H1 (cell line): Measurements from ENCODE around the gene PSD2. TPM values are rescaled to one million over a fixed set of nuclear protein-coding genes. Genes with fewer than 3 reads are reported as not detected.

Experiments used
- CTCF ChIA-PET: fragments of 300-600 bp; sonication (Branson Sonifier 250); formaldehyde crosslinking; loops from one replicate; lab custom pipeline; 2021; ENCODE audit not compliant: partially characterized antibody; lab: Charles Lee
- POLR2A ChIA-PET: fragments of 300-600 bp; sonication (Branson Sonifier 250); formaldehyde crosslinking; loops from one replicate; lab custom pipeline; 2021; ENCODE audit warnings: inconsistent platforms; ENCODE audit not compliant: partially characterized antibody; lab: Charles Lee
- DNase-seq, 2 experiments: peaks; one replicate each; pipeline versions ENCODE4 v3.0.0 to v3.0.0-alpha.2; 2010 to 2022; ENCODE audit warnings: low spot score in 2 of 2, low read depth in 1 of 2, mixed read lengths in 1 of 2
- FAIRE-seq: peaks from 2 replicates; lab custom pipeline; 2011; peaks lifted over from hg19 to GRCh38; lab: Jason Lieb, UNC
- H2AFZ ChIP-seq: 2 replicates; pipeline ENCODE4 v1.8.1; 2012; ENCODE audit warnings: low read length, inconsistent platforms
- H2AK5ac ChIP-seq: 2 replicates; pipeline ENCODE4 v1.6.1; 2013; ENCODE audit warnings: low read depth, low read length
- H2BK120ac ChIP-seq: replicated peaks from 2 replicates; pipeline ENCODE3; 2013; ENCODE audit warnings: low read depth, low read length, inconsistent platforms
- H2BK12ac ChIP-seq: 2 replicates; pipeline ENCODE4 v1.6.1; 2013; ENCODE audit warnings: low read depth, low read length
- H2BK15ac ChIP-seq: 2 replicates; pipeline ENCODE4 v1.6.1; 2013; ENCODE audit warnings: low read length
- H2BK20ac ChIP-seq: 2 replicates; pipeline ENCODE4 v1.6.1; 2013; ENCODE audit warnings: low read length
- H2BK5ac ChIP-seq: 2 replicates; pipeline ENCODE4 v1.6.1; 2013; ENCODE audit warnings: low read depth, low read length
- H3K14ac ChIP-seq: 2 replicates; pipeline ENCODE4 v1.6.1; 2013; ENCODE audit warnings: inconsistent platforms; ENCODE audit not compliant: insufficient read length
- H3K18ac ChIP-seq: 2 replicates; pipeline ENCODE4 v1.6.1; 2013; ENCODE audit warnings: low read length; ENCODE audit errors: extremely low read depth
- H3K23ac ChIP-seq: 2 replicates; pipeline ENCODE4 v1.6.1; 2013; ENCODE audit warnings: inconsistent platforms; ENCODE audit not compliant: insufficient read length
- H3K23me2 ChIP-seq: 2 replicates; pipeline ENCODE4 v1.6.1; 2013; ENCODE audit warnings: low read depth, low read length
- H3K27ac ChIP-seq: 2 replicates; pipeline ENCODE4 v1.6.1; 2011; ENCODE audit warnings: low read depth, low read length, inconsistent platforms
- H3K27me3 ChIP-seq, 4 experiments: replicated peaks in 1 of 4; 1 replicate in 1 of 4; 2 replicates in 3 of 4; pipeline versions ENCODE4 v1.6.1 to v1.8.1; 2011 to 2013; ENCODE audit warnings: low read length in 3 of 4, mild to moderate bottlenecking in 3 of 4, inconsistent platforms in 2 of 4, mixed read lengths in 2 of 4, moderate library complexity in 1 of 4; ENCODE audit not compliant: control insufficient read depth in 3 of 4, insufficient read depth in 3 of 4; ENCODE audit errors: extremely low read depth in 1 of 4
- H3K36me3 ChIP-seq, 4 experiments: 2 replicates each; pipeline versions ENCODE4 v1.6.1 to v1.8.1; 2011 to 2013; ENCODE audit warnings: mild to moderate bottlenecking in 4 of 4, low read length in 3 of 4, moderate library complexity in 2 of 4, control low read depth in 1 of 4, inconsistent platforms in 1 of 4; ENCODE audit not compliant: insufficient read depth in 4 of 4, control insufficient read depth in 2 of 4
- H3K4ac ChIP-seq: replicated peaks from 2 replicates; pipeline ENCODE3; 2013; ENCODE audit warnings: low read length, low read depth, mixed read lengths, inconsistent platforms; ENCODE audit not compliant: insufficient read length
- H3K4me1 ChIP-seq, 4 experiments: replicated peaks in 1 of 4; 1 replicate in 1 of 4; 2 replicates in 3 of 4; pipeline versions ENCODE4 v1.6.1 to v1.8.1; 2011 to 2013; ENCODE audit warnings: low read length in 3 of 4, inconsistent platforms in 2 of 4, mixed read lengths in 1 of 4; ENCODE audit not compliant: insufficient read depth in 4 of 4, control insufficient read depth in 3 of 4
- H3K4me2 ChIP-seq, 2 experiments: 2 replicates each; pipeline versions ENCODE4 v1.6.1 to v1.8.1; 2011 to 2013; ENCODE audit warnings: low read depth in 2 of 2, low read length in 2 of 2, control low read depth in 1 of 2, inconsistent platforms in 1 of 2, mild to moderate bottlenecking in 1 of 2; ENCODE audit not compliant: insufficient read depth in 1 of 2
- H3K4me3 ChIP-seq, 4 experiments: fragments of 200-600, 300-600 bp in 1 of 4; sonication (generic), shearing (Covaris generic), sonication (Bioruptor Twin) in 1 of 4; 2 replicates each; pipeline versions ENCODE4 v1.5.1 to v1.8.1; 2011 to 2016; ENCODE audit warnings: low read length in 4 of 4, low read depth in 3 of 4, control low read depth in 2 of 4, inconsistent platforms in 2 of 4, mild to moderate bottlenecking in 2 of 4, mixed read lengths in 1 of 4, moderate library complexity in 1 of 4; ENCODE audit not compliant: insufficient read depth in 2 of 4; ENCODE audit errors: extremely low read depth in 1 of 4
- H3K56ac ChIP-seq: replicated peaks from 2 replicates; pipeline ENCODE3; 2013; ENCODE audit warnings: low read depth, mild to moderate bottlenecking, mixed read lengths, low read length, inconsistent platforms; ENCODE audit not compliant: insufficient read length
- H3K79me1 ChIP-seq: 2 replicates; pipeline ENCODE4 v1.6.1; 2013; ENCODE audit warnings: low read depth, low read length, control low read depth
- H3K79me2 ChIP-seq, 2 experiments: 2 replicates each; pipeline versions ENCODE4 v1.6.1 to v1.8.1; 2012 to 2013; ENCODE audit warnings: low read length in 2 of 2, mild to moderate bottlenecking in 2 of 2, inconsistent platforms in 1 of 2; ENCODE audit not compliant: insufficient read depth in 2 of 2, control insufficient read depth in 1 of 2
- H3K9ac ChIP-seq, 4 experiments: replicated peaks in 1 of 4; 1 replicate in 1 of 4; 2 replicates in 3 of 4; pipeline versions ENCODE4 v1.6.1 to v1.8.1; 2011 to 2013; ENCODE audit warnings: low read depth in 3 of 4, low read length in 3 of 4, control low read depth in 2 of 4, mild to moderate bottlenecking in 2 of 4, moderate library complexity in 2 of 4, inconsistent platforms in 1 of 4; ENCODE audit errors: extremely low read depth in 1 of 4
- H3K9me3 ChIP-seq, 2 experiments: 2 replicates each; pipeline versions ENCODE4 v1.6.1 to v1.8.1; 2012 to 2013; ENCODE audit warnings: mild to moderate bottlenecking in 2 of 2, moderate library complexity in 2 of 2, control low read depth in 1 of 2, inconsistent platforms in 1 of 2, low read depth in 1 of 2, low read length in 1 of 2, mixed read lengths in 1 of 2; ENCODE audit not compliant: insufficient read depth in 2 of 2
- H4K20me1 ChIP-seq, 2 experiments: replicated peaks in 1 of 2; 2 replicates each; pipeline versions ENCODE3 to v1.8.1; 2011 to 2013; ENCODE audit warnings: inconsistent platforms in 2 of 2, low read length in 2 of 2, mild to moderate bottlenecking in 1 of 2; ENCODE audit not compliant: insufficient read depth in 2 of 2, control insufficient read depth in 1 of 2
- H4K5ac ChIP-seq: 2 replicates; pipeline ENCODE4 v1.6.1; 2013; ENCODE audit warnings: low read length, low read depth, mixed read lengths, inconsistent platforms; ENCODE audit not compliant: insufficient read length
- H4K8ac ChIP-seq: 2 replicates; pipeline ENCODE4 v1.8.0; 2013; ENCODE audit warnings: mild to moderate bottlenecking, moderate library complexity, low read length, inconsistent platforms; ENCODE audit not compliant: insufficient read depth; ENCODE audit errors: extremely low read depth
- H4K91ac ChIP-seq: replicated peaks from 2 replicates; pipeline ENCODE3; 2013; ENCODE audit warnings: low read length, mixed read lengths, inconsistent platforms; ENCODE audit not compliant: insufficient read length
- ASH2L ChIP-seq: fragments of 200-600, 300-600 bp; sonication (generic); IDR thresholded peaks from one replicate; pipeline ENCODE4 v1.7.1; 2017; ENCODE audit warnings: low read length
- BRCA1 ChIP-seq: IDR thresholded peaks from 2 replicates; pipeline ENCODE4 v1.6.1; 2012; ENCODE audit warnings: low read depth, low read length, improper control_type of control experiment
- CREB1 ChIP-seq: IDR thresholded peaks from 2 replicates; pipeline ENCODE4 v1.6.1; 2012; ENCODE audit warnings: inconsistent platforms
- HDAC2 ChIP-seq, 2 experiments: fragments of 300-600 bp in 1 of 2; sonication (generic) in 1 of 2; IDR thresholded peaks; 2 replicates each; pipeline ENCODE4 v1.6.1; 2011 to 2012; ENCODE audit warnings: low read depth in 2 of 2, low read length in 2 of 2, mild to moderate bottlenecking in 2 of 2, moderate library complexity in 2 of 2, borderline replicate concordance in 1 of 2, inconsistent platforms in 1 of 2
- MAFK ChIP-seq: IDR thresholded peaks from 2 replicates; pipeline ENCODE4 v1.6.1; 2012; ENCODE audit warnings: low read depth, mild to moderate bottlenecking, improper control_type of control experiment, low read length
- POLR2A ChIP-seq, 2 experiments: IDR thresholded peaks; 1 replicate in 1 of 2; 2 replicates in 1 of 2; pipeline ENCODE4 v1.6.1; 2011; ENCODE audit warnings: low read depth in 2 of 2, low read length in 2 of 2, mild to moderate bottlenecking in 2 of 2; ENCODE audit errors: control extremely low read depth in 1 of 2
- RNF2 ChIP-seq: fragments of 200-900, 300-1000 bp; sonication (generic); IDR thresholded peaks from 2 replicates; pipeline ENCODE4 v1.7.1; 2016; ENCODE audit warnings: borderline replicate concordance, low read depth, mild to moderate bottlenecking, antibody characterized with exemption, low read length; ENCODE audit not compliant: poor library complexity, severe bottlenecking; ENCODE audit errors: missing control alignments
- RXRA ChIP-seq: IDR thresholded peaks from 2 replicates; pipeline ENCODE4 v1.6.1; 2011; ENCODE audit warnings: low read depth, mild to moderate bottlenecking, low read length, moderate library complexity; ENCODE audit not compliant: insufficient read depth
- TCF12 ChIP-seq: IDR thresholded peaks from 2 replicates; pipeline ENCODE4 v1.6.1; 2011; ENCODE audit warnings: low read depth, mild to moderate bottlenecking, low read length
- WGBS, 2 experiments: shearing (Covaris generic) in 1 of 2; methylation state at CpG; one replicate each; pipeline versions ENCODE4 v1.1.6 to v1.1.7; 2013 to 2015; ENCODE audit warnings: low lambda C conversion rate in 2 of 2, mixed read lengths in 2 of 2, inconsistent platforms in 1 of 2, low coverage in 1 of 2, missing lambda C conversion rate in 1 of 2; ENCODE audit not compliant: insufficient replicate concordance in 2 of 2, insufficient coverage in 1 of 2, insufficient read length in 1 of 2; ENCODE audit errors: extremely low coverage in 1 of 2, missing lambda C conversion rate in 1 of 2; 5-methylcytosine and 5-hydroxymethylcytosine counted together
- polyA plus RNA-seq, 7 experiments: library from polyadenylated mRNA; depleted of rRNA in 3 of 7; stranded (reverse) in 5 of 7; unstranded in 2 of 7; fragments of >200 nt in 5 of 7; fragments of 200-250 nt in 2 of 7; gene quantifications; 1 replicate in 5 of 7; 2 replicates in 1 of 7; 4 replicates in 1 of 7; pipeline versions ENCODE4 v1.2.1 to v1.2.3, GENCODE V29; 2011 to 2013; ENCODE audit warnings: missing spikeins in 2 of 7, mixed read lengths in 2 of 7
- total RNA-seq: library from RNA; stranded (reverse); fragmentation: NEBNext Ultra II Directional; extraction: Animal tissue kit (Norgen Biotek cat#: 25700); gene quantifications from 2 replicates; pipeline ENCODE4 v1.2.1, GENCODE V29; 2021
- TF ChIP-seq, protein P1 (sequence below), 3 experiments: IDR thresholded peaks; 1 replicate in 2 of 3; 2 replicates in 1 of 3; pipeline versions ENCODE4 v1.5.1 to v1.6.1; 2011; ENCODE audit warnings: low read length in 3 of 3, mild to moderate bottlenecking in 3 of 3, inconsistent platforms in 2 of 3, low read depth in 1 of 3, moderate library complexity in 1 of 3; ENCODE audit not compliant: insufficient read depth in 1 of 3; ENCODE audit errors: control extremely low read depth in 1 of 3

The PSD2 gene
- total and polyA plus RNA-seq, 2 of the 8 experiments (the other 6 are each of a cell fraction or from before 2014, with no cell fraction given), result 0.06 to 0.14 TPM

DNA sequence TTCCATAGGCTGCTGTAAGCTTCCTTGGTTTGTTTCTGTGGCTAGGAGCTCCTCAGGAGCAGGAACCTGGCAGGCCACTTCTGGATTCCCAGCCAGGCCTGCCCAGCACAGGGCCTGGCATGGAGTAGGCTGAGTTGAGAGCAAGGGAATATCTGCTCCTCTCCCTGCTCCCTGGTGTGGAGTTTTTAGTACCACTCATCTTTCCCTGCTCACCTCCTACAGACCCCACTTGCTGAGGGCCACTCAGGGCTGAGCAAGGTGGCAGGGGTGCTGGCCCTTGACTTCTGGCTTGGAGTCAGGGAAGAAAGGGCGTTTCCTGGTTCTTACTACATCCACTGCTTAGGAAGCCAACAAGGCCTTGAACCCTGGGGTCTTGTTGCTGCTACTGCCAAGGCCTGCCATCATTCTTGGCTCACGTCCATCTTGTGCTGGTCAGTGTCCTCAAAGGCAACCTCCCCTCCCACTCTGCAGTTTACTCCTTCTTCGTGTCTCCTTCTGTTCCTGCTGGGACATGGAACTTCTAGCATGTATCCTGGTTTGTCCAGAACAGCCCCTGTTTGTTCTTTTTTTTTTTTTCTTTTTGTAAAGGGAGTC is 54.9 kb downstream of the PSD2 start:
- Histone ChIP-seq H4K91ac (no peak overlapping the region), H3K4me1 (peaks cover 0 to 2% (median 1%) of the 10 kb centered on the region in 4 experiments; a peak in 5 of 7 replicates), H3K23me2 (peaks cover 8% of the 10 kb centered on the region; the same call in 1 of the 2 replicates), H4K5ac (no peak overlapping the region), H2AK5ac (no peak overlapping the region; the same call in 1 of the 2 replicates), H3K4me2 (no peak overlapping the region), H2BK20ac (no peak overlapping the region), H3K36me3 (no peaks in the 10 kb centered on the region), H3K27me3 (peaks cover 16 to 45% (median 41%) of the 10 kb centered on the region in 4 experiments), H2BK15ac (no peak overlapping the region; the same call in 1 of the 2 replicates), H3K23ac (no peak overlapping the region), H3K4ac (no peak overlapping the region), H3K79me2 (no peaks in the 10 kb centered on the region), H3K4me3 (no peak overlapping the region), H2BK5ac (no peak overlapping the region), H2AFZ (no peak overlapping the region), H3K56ac (no peak overlapping the region), H3K9ac (no peak overlapping the region), H3K18ac (no peak overlapping the region), H3K27ac (no peak overlapping the region), H3K79me1 (no peaks in the 10 kb centered on the region), H4K8ac (no peak overlapping the region), H2BK12ac (no peak overlapping the region), H4K20me1 (peaks cover 3 to 7% of the 10 kb centered on the region in 2 experiments), H2BK120ac (no peak overlapping the region), H3K14ac (no peak overlapping the region), H3K9me3 (no peaks in the 10 kb centered on the region)
- FAIRE-seq (no peak), DNase-seq (no peak)
- ChIA-PET POLR2A (interaction anchor here (0.6 kb wide), 1 partner anchor 493 kb away, joined by 3 read pairs; no protein-coding TSS in a partner anchor), CTCF (interaction anchor here (0.8 to 2.8 kb wide), 10 partner anchors 11 to 118 kb away, joined by 3 to 28 read pairs (median 8); partner anchors contain the start of gene PSD2)
- 84% methylated on average over 3 of the region's 3 CpGs; no CpG with 5 or more reads in 1 of the 2 experiments for WGBS, 2 experiments
- TF ChIP-seq RXRA, result no peak
- no peak for TF ChIP-seq POLR2A (IDR thresholded peaks at IDR 0.05; ENCODE audit: control extremely low read depth in 1 of 2, low read depth in 2 of 2, low read length in 2 of 2)
- no peak for TF ChIP-seq RNF2
- no peak for TF ChIP-seq ASH2L
- no peak for TF ChIP-seq BRCA1
- no peak for TF ChIP-seq TCF12
- TF ChIP-seq HDAC2 (IDR thresholded peaks at IDR 0.05; ENCODE audit: borderline replicate concordance in 1 of 2, low read depth in 2 of 2, low read length in 2 of 2), result no peak
- TF ChIP-seq, protein P1, sequence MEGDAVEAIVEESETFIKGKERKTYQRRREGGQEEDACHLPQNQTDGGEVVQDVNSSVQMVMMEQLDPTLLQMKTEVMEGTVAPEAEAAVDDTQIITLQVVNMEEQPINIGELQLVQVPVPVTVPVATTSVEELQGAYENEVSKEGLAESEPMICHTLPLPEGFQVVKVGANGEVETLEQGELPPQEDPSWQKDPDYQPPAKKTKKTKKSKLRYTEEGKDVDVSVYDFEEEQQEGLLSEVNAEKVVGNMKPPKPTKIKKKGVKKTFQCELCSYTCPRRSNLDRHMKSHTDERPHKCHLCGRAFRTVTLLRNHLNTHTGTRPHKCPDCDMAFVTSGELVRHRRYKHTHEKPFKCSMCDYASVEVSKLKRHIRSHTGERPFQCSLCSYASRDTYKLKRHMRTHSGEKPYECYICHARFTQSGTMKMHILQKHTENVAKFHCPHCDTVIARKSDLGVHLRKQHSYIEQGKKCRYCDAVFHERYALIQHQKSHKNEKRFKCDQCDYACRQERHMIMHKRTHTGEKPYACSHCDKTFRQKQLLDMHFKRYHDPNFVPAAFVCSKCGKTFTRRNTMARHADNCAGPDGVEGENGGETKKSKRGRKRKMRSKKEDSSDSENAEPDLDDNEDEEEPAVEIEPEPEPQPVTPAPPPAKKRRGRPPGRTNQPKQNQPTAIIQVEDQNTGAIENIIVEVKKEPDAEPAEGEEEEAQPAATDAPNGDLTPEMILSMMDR (IDR thresholded peaks at IDR 0.05; ENCODE audit: control extremely low read depth in 1 of 3, insufficient read depth in 1 of 3, low read depth in 1 of 3, low read length in 3 of 3), result no peak
- TF ChIP-seq MAFK, result no peak
- TF ChIP-seq CREB1, result no peak
